OCI-LY3 (cell line): ENCODE results near the gene ASTN1.

ENCODE experiments used
- H2AFZ ChIP-seq: fragments of 200-600, 300-600 bp; shearing (Covaris generic); 2 replicates; pipeline ENCODE4 v1.6.0; 2014; ENCODE audit warnings: antibody characterized with exemption, low read depth, low read length
- H3K27ac ChIP-seq: fragments of 200-600, 300-600 bp; sonication (generic); 2 replicates; pipeline ENCODE4 v1.5.1; 2014; ENCODE audit warnings: mild to moderate bottlenecking, low read length, moderate library complexity, mixed read lengths
- H3K27me3 ChIP-seq: fragments of 200-600, 300-600 bp; sonication (generic); 2 replicates; pipeline ENCODE4 v1.6.1; 2014; ENCODE audit warnings: low read depth, low read length, mixed read lengths
- H3K36me3 ChIP-seq: fragments of 200-600, 300-600 bp; sonication (generic); replicated peaks from 2 replicates; pipeline ENCODE3; 2014; ENCODE audit warnings: low read depth, low read length, mixed read lengths
- H3K4me1 ChIP-seq: fragments of 300-600, 200-600 bp; sonication (generic); 2 replicates; pipeline ENCODE4 v1.6.1; 2014; ENCODE audit warnings: low read length, mixed read lengths
- H3K4me2 ChIP-seq: fragments of 200-600, 300-600 bp; sonication (generic); 2 replicates; pipeline ENCODE4 v1.6.1; 2014; ENCODE audit warnings: low read length, mixed read lengths
- H3K4me3 ChIP-seq: fragments of 300-600, 200-600 bp; sonication (generic); 2 replicates; pipeline ENCODE4 v1.5.1; 2014; ENCODE audit warnings: antibody characterized with exemption, mild to moderate bottlenecking, low read length, moderate library complexity
- H3K79me2 ChIP-seq: fragments of 300-600, 200-600 bp; shearing (Covaris generic); 2 replicates; pipeline ENCODE4 v1.6.1; 2014; ENCODE audit warnings: mild to moderate bottlenecking, low read length, mixed read lengths
- H3K9ac ChIP-seq: fragments of 300-600, 200-600 bp; shearing (Covaris generic); 2 replicates; pipeline ENCODE4 v1.6.0; 2014; ENCODE audit warnings: mild to moderate bottlenecking, low read length, moderate library complexity
- H3K9me3 ChIP-seq: fragments of 200-600, 300-600 bp; shearing (Covaris generic); 2 replicates; pipeline ENCODE4 v1.6.1; 2014; ENCODE audit warnings: low read length, mixed read lengths; ENCODE audit not compliant: insufficient read depth
- H4K20me1 ChIP-seq: fragments of 200-600, 300-600 bp; sonication (generic); 2 replicates; pipeline ENCODE4 v1.6.1; 2016; ENCODE audit warnings: low read length, mixed read lengths; ENCODE audit not compliant: insufficient read depth
- EZH2phosphoT487 ChIP-seq: fragments of 200-600 bp; shearing (Covaris generic); IDR thresholded peaks from 2 replicates; pipeline ENCODE4 v1.6.1; 2018; ENCODE audit warnings: antibody characterized with exemption, mixed run types, low read depth
- TF ChIP-seq, protein P1 (sequence below): fragments of 200-600, 300-600 bp; sonication (generic); IDR thresholded peaks from 2 replicates; pipeline ENCODE4 v1.5.1; 2014; ENCODE audit warnings: antibody characterized with exemption, low read length, low read depth

Gene ASTN1

DNA sequence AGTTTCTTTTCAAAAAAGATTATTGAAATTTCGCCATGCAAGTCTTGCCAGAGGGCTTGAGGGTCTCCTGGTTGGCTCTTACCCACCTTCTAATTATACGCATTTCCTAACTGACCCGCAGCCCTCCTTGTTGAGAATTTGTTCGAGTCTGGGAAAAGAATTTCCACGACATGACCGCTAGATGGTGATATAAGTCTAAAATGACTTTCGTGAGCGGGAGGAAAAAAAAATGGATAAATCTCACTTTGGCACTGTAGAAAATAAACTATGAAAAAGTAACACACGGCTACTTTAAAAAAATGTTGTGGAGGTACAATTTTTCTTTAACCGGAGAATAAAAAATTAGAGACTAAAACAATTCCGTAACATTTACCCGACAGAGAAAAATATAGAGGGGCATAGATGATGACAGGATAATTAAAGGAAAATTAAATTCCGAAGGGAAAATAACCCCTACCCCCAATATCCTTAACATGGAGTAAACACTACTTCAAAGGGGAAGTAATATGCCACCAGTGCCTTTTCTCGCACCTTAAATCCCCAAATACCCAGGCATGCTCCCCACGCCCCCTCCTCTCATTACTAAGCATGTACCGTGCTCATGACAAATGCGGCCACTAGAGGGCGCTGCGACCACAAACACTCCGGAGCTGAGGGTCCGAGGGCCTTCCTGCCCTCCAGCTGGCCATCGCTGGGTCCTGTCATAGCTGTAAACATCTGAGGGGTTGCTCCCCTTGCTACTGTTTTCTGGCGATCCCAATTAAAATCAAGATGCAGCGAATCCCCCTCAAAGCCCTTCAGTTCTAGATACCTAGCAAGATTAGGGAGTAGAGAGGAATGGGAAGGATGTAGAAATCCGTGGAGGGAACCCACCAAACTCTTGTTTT, 266.9 kb downstream of the ASTN1 start:
- Histone ChIP-seq H3K36me3 (no peaks in the 10 kb centered on the region), H3K27ac (no peak overlapping the region), H3K9ac (no peak overlapping the region), H3K9me3 (no peaks in the 10 kb centered on the region), H3K4me1 (peaks cover 6% of the 10 kb centered on the region; the same call in 1 of the 2 replicates), H3K27me3 (peaks cover 81% of the 10 kb centered on the region), H3K4me2 (peak overlapping the region; percentile 57), H2AFZ (no peak overlapping the region; the same call in 1 of the 2 replicates), H3K4me3 (peak overlapping the region; percentile 25), H4K20me1 (no peaks in the 10 kb centered on the region), H3K79me2 (no peaks in the 10 kb centered on the region)
- TF ChIP-seq EZH2phosphoT487, result no peak
- TF ChIP-seq, protein P1, sequence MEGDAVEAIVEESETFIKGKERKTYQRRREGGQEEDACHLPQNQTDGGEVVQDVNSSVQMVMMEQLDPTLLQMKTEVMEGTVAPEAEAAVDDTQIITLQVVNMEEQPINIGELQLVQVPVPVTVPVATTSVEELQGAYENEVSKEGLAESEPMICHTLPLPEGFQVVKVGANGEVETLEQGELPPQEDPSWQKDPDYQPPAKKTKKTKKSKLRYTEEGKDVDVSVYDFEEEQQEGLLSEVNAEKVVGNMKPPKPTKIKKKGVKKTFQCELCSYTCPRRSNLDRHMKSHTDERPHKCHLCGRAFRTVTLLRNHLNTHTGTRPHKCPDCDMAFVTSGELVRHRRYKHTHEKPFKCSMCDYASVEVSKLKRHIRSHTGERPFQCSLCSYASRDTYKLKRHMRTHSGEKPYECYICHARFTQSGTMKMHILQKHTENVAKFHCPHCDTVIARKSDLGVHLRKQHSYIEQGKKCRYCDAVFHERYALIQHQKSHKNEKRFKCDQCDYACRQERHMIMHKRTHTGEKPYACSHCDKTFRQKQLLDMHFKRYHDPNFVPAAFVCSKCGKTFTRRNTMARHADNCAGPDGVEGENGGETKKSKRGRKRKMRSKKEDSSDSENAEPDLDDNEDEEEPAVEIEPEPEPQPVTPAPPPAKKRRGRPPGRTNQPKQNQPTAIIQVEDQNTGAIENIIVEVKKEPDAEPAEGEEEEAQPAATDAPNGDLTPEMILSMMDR, result peak; percentile 91

DNA sequence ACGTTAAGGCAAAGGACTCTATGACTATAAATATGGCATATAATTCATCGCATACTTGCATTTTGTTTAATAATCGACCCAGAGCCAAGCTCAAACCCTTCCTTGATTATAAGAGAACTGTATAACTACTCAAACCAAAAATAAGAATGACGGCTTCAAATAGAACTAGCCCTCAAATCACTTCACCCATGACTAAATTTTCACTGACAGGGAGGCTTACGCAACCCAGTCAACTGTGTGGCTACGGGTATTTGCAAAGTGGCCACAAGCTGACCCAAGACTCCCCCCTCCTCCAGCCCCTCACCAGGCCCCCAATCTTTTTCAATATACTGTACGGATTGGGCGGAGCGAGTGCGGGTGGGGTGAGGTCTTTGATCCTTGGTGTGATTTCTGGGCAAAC, 268.3 kb downstream of the ASTN1 start:
- Histone ChIP-seq H3K9me3 (no peaks in the 10 kb centered on the region), H3K36me3 (no peaks in the 10 kb centered on the region), H3K79me2 (no peaks in the 10 kb centered on the region), H2AFZ (no peak overlapping the region), H4K20me1 (no peaks in the 10 kb centered on the region), H3K27me3 (peaks cover 76% of the 10 kb centered on the region), H3K4me1 (peaks cover 6% of the 10 kb centered on the region; the same call in 1 of the 2 replicates), H3K27ac (no peak overlapping the region), H3K9ac (no peak overlapping the region), H3K4me2 (no peak overlapping the region), H3K4me3 (no peak overlapping the region)
- TF ChIP-seq, protein P1, result no peak
- TF ChIP-seq EZH2phosphoT487, result no peak

DNA sequence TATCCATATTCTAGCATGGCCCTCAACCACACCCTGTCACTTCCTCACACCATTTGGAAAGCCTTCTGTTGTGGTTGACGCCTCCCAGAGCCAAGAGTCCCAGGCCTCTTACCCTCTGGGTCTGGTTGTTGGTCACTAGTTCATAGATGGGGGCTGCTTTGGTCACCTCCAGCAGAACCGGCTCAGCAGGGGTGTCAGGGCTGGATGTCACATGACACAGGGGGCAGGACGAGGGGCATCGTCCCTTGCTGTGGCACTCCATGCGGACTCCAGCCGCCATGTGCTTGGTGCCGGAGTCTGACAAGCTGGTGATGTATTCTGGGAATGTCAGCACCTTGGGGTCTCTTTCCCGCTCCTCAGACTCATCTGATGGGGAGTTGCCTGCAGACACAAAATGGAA, 270.1 kb downstream of the ASTN1 start:
- Histone ChIP-seq H2AFZ (no peak overlapping the region), H3K27me3 (peaks cover 58% of the 10 kb centered on the region), H3K27ac (no peak overlapping the region), H3K9me3 (no peaks in the 10 kb centered on the region), H3K4me3 (no peak overlapping the region), H3K36me3 (no peaks in the 10 kb centered on the region), H3K79me2 (no peaks in the 10 kb centered on the region), H4K20me1 (no peaks in the 10 kb centered on the region), H3K4me2 (no peak overlapping the region), H3K9ac (no peak overlapping the region), H3K4me1 (peaks cover 6% of the 10 kb centered on the region; the same call in 1 of the 2 replicates)
- no peak for TF ChIP-seq EZH2phosphoT487
- TF ChIP-seq, protein P1, result no peak

DNA sequence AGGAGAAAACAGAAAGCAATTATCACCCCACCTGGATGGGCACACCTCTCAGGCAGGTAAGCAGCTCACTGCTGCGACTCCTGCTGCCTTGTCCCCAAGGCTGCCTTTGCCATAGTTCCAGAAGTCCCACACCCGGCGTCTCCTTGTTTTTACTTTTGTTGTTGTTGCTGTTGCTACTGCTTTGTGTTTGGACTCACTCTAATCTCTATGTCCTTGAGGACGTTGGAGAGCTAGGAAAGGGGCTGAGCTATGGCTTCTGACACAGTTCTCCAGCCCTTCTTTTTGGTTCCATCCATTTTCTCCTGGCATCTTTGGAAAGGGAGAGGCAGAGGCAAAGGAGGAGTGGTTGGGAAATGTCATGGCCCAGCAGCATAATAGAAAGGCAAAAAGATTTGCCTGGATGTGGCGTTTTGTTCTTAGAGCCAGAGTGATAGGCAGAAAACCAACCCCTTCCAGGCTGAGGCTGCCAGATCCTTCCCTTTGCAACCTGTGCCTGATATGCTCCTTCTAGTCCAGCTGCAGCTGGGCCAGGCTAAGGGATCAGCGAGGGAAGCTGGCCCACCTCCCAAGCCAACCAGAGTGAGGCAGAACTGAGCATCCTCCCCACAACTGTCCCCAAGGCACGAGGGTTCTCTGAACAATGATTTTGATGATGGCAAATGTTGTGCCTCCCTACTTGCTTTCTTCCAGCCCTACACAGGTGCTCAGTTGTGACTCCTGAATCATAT, 270.7 kb downstream of the ASTN1 start:
- Histone ChIP-seq H3K79me2 (no peaks in the 10 kb centered on the region), H4K20me1 (no peaks in the 10 kb centered on the region), H3K4me3 (no peak overlapping the region), H2AFZ (no peak overlapping the region), H3K9me3 (no peaks in the 10 kb centered on the region), H3K4me2 (no peak overlapping the region), H3K27me3 (peaks cover 53% of the 10 kb centered on the region), H3K27ac (no peak overlapping the region), H3K9ac (no peak overlapping the region), H3K36me3 (no peaks in the 10 kb centered on the region), H3K4me1 (peaks cover 6% of the 10 kb centered on the region; the same call in 1 of the 2 replicates)
- TF ChIP-seq EZH2phosphoT487, result no peak
- TF ChIP-seq, protein P1, result no peak
